Hematopoietic multipotent progenitor cell treated with erythropoietin and hydrocortisone succinate and interleukin-3 and kit ligand, for 4 days (in vitro differentiated cells): ENCODE results near the gene PTPRT.

Experiments used
- DNase-seq: peaks from one replicate; pipeline ENCODE4 v3.0.0-alpha.2; 2015

The PTPRT gene

GRCh38 chr20:43017241-43018030, 172.3 kb downstream of the PTPRT start:
- no peak for DNase-seq

GRCh38 chr20:43016257-43016656, 173.4 kb downstream of the PTPRT start:
- no peak for DNase-seq

GRCh38 chr20:43015566-43015965, 174.1 kb downstream of the PTPRT start:
- DNase-seq = no peak

- no peak for DNase-seq
These were observed 175.5 kb downstream of the PTPRT start for GRCh38 chr20:43014206-43014605.

- no peak for DNase-seq
These were observed 178.2 kb downstream of the PTPRT start for GRCh38 chr20:43011491-43011890.

- DNase-seq = no peak
These were observed 180.2 kb downstream of the PTPRT start for GRCh38 chr20:43009532-43009931.

GRCh38 chr20:43007525-43007924, 182.2 kb downstream of the PTPRT start:
- no peak for DNase-seq

GRCh38 chr20:43006651-43007375, 182.9 kb downstream of the PTPRT start:
- no peak for DNase-seq

- DNase-seq = no peak
These were observed 186.3 kb downstream of the PTPRT start for GRCh38 chr20:43003318-43003944.

- no peak for DNase-seq
These were observed 193.6 kb downstream of the PTPRT start for GRCh38 chr20:42996141-42996540.

- no peak for DNase-seq
These were observed 201.4 kb downstream of the PTPRT start for GRCh38 chr20:42988319-42988718.

- no peak for DNase-seq
These were observed 202.2 kb downstream of the PTPRT start for GRCh38 chr20:42987376-42988114.

GRCh38 chr20:42986143-42986773, 203.4 kb downstream of the PTPRT start:
- no peak for DNase-seq

- no peak for DNase-seq
These were observed 204.1 kb downstream of the PTPRT start for GRCh38 chr20:42985628-42986027.

- no peak for DNase-seq
These were observed 207.5 kb downstream of the PTPRT start for GRCh38 chr20:42982218-42982617.

GRCh38 chr20:42981253-42981652, 208.5 kb downstream of the PTPRT start:
- no peak for DNase-seq

GRCh38 chr20:42979720-42980119, 210.0 kb downstream of the PTPRT start:
- DNase-seq = no peak

- no peak for DNase-seq
These were observed 211.3 kb downstream of the PTPRT start for GRCh38 chr20:42978184-42978974.

GRCh38 chr20:42975974-42976373, 213.7 kb downstream of the PTPRT start:
- DNase-seq = no peak

GRCh38 chr20:42974347-42974746, 215.4 kb downstream of the PTPRT start:
- DNase-seq = no peak

- DNase-seq = no peak
These were observed 217.1 kb downstream of the PTPRT start for GRCh38 chr20:42972591-42972990.

- no peak for DNase-seq
These were observed 221.0 kb downstream of the PTPRT start for GRCh38 chr20:42968746-42969145.
